GM12874 (cell line): ENCODE measurements around the gene B4GALT2.

Experiments used
- TF ChIP-seq, protein P1 (sequence below): IDR thresholded peaks from 2 replicates; pipeline ENCODE4 v1.5.1; 2011; ENCODE audit warnings: low read depth, mild to moderate bottlenecking, control low read depth, low read length, moderate library complexity; ENCODE audit not compliant: insufficient read depth

Gene B4GALT2

DNA sequence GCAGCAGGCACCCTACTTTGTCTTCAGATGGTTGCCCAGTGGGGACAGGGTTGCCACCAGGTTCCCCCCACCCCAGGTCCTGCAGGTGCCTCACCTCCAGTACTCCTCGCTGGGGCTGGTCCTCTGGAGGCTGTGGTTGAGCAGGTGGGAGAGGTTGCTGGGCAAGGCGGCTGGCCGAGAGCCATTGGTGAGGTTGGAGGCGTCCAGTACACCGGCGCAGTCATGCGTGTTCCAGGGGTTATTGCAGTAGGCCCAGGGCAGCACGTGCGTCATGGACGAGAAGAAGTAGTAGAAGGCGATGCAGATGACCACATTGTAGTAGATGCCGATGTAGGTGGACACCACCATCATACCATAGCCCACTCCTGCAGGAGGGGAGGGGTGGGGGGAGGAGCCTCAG, 29.2 kb downstream of the B4GALT2 start:
- TF ChIP-seq, protein P1, sequence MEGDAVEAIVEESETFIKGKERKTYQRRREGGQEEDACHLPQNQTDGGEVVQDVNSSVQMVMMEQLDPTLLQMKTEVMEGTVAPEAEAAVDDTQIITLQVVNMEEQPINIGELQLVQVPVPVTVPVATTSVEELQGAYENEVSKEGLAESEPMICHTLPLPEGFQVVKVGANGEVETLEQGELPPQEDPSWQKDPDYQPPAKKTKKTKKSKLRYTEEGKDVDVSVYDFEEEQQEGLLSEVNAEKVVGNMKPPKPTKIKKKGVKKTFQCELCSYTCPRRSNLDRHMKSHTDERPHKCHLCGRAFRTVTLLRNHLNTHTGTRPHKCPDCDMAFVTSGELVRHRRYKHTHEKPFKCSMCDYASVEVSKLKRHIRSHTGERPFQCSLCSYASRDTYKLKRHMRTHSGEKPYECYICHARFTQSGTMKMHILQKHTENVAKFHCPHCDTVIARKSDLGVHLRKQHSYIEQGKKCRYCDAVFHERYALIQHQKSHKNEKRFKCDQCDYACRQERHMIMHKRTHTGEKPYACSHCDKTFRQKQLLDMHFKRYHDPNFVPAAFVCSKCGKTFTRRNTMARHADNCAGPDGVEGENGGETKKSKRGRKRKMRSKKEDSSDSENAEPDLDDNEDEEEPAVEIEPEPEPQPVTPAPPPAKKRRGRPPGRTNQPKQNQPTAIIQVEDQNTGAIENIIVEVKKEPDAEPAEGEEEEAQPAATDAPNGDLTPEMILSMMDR, result no peak

DNA sequence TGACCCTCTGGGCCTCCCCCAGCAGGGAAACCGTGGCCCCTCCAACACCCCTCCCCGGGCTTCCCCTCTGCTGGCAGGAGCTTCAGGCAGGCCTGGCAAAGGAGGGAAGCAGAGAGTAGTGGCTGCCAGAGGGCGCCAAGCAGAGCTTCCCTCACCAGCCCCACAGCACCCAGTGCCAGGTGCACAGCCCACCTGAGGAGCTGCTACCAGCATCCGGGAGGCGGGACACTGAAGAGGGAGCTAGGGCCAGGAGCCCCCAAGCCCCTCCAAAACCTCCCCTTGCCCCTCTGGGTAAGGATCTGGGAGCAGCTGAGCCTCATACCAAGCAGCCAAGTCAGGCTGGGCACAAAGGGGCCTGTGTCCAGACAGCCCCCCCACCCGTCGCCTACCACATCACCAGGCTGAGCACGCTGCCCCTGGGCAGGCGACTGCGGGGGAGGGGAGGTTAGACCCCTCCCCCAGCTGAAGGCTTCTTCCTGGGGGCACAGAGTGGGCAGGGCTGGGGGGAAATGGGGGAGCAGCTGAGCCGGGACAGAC, 32.0 kb downstream of the B4GALT2 start:
- TF ChIP-seq, protein P1, result no peak

- TF ChIP-seq, protein P1, result no peak
Observed at GRCh38 chr1:44012404-44012803, 33.4 kb downstream of the B4GALT2 start.

DNA sequence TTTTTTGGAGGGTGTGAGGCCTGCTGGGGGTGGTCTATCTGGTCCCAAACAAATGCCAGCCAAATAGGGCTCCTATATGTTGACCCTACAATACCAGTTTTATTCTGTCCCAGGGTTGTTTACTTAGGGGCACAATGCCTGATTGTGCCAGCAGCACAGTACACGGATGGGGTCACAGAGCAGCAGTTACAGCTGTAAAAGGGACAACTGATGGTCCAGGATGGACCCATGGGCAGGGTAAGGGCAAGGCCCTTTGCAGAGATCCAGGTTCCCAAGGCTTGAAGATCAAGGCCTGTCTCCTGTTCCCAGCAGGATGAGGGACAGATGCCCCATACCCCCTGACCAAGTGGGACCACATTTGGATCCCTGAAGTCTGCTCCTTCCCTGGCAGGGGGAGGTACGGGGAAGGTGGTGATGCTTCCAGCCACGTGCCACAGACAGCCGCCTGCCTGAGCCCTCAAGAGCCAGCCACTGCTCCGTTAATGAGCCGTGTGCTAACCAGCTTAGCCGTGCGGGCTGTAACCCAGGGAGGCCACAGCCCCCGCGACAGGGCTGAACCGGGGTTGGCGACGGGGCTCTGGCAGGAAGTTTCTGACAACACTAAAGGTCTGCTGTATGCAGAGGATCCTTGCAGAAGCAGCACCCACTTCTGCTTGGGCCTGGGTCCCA, 34.1 kb downstream of the B4GALT2 start:
- TF ChIP-seq, protein P1, result no peak

DNA sequence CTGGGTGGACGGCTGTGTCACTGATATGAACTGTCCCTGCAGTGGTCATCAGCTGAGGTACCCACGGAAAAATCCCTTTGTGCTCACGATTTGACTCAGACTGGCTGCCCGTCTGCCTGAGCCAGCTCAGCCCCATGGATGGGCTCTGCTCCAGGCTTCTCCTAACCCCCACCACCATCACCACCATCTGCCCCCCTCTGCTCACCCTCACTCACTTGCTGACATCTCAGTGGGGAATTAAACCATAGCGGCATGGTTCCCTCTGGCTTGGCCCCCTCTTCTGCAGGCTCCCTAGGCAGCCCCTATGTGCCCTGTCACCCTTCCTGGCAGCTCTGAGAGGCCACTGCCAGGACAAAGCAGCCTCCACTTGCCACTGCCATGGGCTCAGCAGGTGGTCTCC, 34.9 kb downstream of the B4GALT2 start:
- TF ChIP-seq, protein P1, result no peak

GRCh38 chr1:44014365-44015104, 35.5 kb downstream of the B4GALT2 start:
- TF ChIP-seq, protein P1, result no peak

DNA sequence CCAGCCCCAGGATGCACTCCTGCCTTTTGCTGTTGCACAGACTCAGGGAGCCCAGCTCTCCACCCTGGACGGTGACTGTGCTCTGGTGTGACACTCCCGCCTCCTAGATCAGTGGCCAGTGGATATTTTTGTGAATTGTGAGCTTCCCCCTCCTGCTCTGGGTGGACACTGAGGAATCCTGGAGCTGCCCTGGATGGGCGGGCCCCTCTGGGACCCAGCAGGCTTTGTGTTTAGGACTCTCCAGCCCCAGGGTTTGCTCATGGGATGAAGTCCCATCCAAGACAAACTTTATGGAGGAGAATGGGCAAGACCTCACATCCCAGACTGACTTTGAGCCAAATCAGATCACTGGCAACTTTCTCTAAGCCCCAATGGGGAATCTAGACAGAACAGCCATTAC, 36.2 kb downstream of the B4GALT2 start:
- TF ChIP-seq, protein P1, result no peak
